GM03348 (cell line): ENCODE data around the gene ENTPD6.
A peak's percentile ranks its signal among the peaks of the same experiment; 100 is the strongest.
"Not testable (repeated sequence)": the region's sequence is repeated elsewhere in the genome, so short reads cannot be mapped to it uniquely, and the experiment has no call there.

Experiments
- DNase-seq: peaks from one replicate; pipeline ENCODE4 v3.0.0; 2012; ENCODE audit warnings: low spot score

Gene ENTPD6

DNA sequence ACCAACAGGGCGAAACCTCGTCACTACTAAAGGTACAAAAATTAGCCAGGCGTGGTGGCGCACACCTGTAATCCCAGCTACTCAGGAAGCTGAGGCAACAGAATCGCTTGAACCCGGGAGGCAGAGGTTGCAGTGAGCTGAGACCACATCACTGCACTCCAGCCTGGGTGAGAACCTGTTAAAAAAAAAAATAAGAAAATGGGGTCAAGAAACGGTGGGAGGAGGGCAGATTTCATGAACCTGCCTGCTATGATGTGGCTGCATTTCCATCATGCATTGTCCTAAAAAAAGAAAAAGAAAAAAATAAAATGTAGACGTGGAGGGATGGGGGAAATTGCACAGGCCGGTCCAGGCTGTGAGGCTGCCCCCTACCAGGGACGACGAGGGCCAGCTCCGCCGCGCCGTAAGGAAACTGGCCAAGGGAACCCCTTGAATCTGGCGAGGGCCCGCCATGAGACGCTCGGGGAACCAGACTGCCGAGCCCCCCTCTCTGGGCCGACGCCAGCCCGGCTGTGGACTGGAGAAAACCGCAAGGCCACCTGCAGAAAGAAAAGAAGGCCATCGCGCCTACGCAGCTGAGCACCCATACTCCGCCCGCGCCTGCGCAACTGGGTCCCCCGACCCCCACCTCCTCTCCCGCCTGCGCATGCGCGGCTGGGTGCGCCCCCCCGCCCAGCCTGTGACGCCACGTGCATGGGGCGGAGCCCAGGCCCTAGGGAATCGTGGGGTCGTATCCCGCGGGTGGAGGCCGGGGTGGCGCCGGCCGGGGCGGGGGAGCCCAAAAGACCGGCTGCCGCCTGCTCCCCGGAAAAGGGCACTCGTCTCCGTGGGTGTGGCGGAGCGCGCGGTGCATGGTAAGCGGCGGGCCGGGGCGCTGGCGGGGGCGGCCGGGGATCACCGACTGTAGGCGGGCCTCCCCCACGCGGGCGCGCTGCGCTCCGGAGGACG lies at the start of gene ENTPD6:
Gene ENTPD6 (plus strand): TSS at position 699 of the 948 bp plus-strand sequence. CDS start 10,825 bp downstream, outside the sequence.
- DNase-seq = peak; percentile 100

DNA sequence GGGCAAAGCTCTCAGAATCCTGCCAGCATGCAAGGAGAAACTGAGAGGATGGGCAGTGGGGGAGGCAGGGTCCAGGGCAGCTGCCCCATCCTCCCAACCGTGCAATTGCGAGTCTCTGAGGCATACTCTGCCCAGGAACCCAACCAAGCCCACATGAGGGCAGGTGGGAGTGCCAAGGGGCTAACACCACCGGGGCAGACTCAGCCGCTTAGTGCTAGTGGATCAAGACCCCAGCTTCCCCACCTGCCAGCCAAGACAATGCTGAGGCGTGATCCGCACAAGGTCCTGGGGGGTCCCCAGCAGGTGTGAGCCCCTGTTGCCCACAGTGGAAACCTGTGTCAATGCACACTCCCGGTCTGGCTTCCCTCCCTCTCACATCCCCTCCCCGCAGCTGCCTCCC lies 48.5 kb upstream of the ENTPD6 start:
- DNase-seq = no peak

DNA sequence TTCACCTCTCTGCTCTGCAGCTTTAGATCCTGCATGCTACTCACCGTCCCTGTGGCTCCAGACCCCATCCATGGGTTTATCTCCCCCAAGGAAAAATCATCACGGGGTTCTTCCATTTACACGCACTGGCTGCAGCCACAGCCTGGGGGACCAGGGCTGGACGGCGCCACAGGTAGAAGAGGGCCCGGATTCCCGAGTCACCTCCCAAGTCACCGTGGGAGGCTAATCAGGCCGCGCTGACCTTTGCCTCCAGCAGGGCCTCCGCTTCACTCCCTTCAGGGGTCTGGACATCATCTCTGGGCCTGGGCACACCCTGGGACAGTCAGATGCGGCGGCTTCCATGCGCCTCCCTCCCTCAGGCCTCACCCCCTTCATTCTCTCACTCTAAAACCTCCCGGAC lies 47.8 kb upstream of the ENTPD6 start:
- DNase-seq = no peak

DNA sequence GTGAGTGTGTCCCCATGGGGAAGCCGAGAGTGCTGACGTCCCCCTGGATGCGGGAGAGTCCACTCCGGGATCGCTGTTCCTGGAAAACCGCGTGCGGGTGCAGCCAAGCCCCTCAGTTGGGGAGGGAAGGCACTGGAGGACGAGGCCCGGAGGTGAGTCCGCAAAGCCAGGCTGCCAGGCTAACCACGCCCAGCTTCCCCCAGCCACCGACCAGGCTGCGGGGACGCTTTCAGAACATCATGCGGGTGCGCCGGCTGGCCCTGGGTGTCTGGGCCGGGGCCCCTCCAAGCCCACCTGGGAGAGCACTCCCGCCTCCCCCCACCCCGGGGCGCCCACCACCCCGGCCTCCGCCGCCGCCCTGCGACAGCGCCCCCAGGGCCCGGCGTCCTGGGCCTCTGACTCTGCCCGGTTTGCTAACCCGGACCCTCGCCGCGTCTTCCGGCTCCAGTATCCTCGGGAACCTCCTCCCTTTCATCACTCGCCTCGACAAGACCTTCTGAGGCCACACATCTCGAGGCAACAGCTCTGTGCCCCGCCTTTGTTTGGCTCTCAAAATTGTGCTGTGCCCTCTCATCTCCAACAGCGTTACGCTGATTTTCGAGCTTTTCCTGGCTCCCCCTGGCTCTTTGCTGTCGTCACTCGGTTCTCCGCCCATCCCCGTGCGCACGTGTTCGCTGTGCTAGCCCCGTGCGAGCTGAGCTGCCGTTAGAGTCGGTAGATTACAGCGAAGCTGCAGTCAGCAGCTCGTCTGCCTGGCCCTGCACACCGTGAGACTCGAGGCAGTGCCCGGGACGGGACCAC lies 47.1 kb upstream of the ENTPD6 start:
- peak; percentile 50 for DNase-seq

DNA sequence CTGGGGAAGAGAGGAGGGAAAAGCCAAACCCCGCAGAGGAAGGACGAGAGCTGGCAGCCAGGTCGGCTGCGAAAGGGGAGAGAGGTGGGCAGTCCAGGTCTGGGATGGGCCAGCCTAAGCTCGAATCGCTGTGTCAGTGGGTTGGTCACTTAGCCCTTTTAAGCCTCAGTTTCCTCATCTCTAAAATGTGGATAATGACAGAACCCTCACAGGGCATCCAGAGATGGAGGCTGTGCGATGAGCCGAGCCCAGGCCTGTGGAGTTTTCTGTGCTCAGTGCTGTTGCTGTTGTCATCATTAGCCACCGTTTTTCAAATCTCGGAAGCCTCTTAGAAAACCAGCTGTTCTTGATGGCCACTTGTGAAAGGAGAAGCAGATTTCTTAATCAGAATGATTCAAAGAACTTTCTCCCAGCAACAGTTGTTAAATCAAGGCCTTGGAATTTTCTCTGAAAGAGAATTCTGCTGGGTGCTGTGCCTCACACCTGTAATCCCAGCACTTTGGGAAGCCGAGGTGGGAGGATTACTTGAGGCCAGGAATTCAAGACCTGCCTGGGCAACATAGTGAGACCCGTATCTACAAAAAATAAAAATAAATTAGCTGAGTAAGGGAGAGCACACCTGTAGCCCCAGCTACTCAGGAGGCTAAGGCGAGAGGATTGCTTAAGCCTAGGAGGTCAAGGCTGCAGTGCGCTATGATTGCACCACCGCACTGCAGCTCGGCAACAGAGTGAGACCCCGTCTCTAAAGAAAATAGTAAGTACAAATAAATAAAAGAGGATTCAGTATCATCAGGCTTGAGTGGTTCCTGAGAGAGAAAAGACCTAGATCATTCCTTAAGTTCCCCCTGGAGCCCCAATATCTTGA lies 46.3 kb upstream of the ENTPD6 start:
- DNase-seq = no peak

- DNase-seq = no peak
These were observed 45.5 kb upstream of the ENTPD6 start for GRCh38 chr20:25150016-25150415.

- no peak for DNase-seq
These were observed 37.5 kb upstream of the ENTPD6 start for GRCh38 chr20:25158043-25158442.

DNA sequence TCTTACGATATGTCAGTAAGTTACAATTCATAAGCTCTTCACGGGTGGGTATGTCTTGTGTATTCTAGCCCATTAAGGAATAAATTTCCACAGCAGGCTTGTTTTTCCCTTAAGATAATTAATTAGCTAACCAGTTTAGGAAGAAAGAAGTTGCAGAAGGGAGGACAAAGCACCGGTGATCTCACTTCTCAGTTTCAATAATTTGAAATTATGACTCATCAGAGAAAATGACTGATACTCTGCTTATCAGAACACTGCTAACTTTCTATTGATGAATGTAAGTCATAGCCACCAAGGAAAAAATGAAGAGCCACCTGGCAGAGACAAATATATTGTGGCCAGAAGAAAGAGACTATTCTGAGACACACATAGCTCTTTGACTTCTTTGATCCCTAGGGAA lies 35.0 kb upstream of the ENTPD6 start:
- DNase-seq = no peak

DNA sequence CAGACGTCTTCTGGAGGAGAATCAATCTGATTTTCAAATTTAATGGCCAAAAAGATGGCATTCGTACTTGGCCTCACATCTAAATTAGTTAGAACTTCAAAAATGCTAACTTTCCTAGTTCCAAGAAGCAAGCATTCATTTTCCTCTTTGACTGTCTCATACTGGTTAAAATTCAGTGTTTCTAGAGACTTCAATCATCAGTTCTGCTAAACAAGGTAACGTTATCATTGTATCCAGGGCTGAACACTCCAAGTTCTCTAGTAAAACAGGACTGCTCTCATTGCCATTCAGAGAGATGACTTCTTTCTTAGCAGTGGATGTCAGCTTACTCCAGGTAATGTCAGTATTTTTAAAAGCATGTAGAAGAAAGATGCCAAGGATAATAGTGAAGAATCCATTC lies 34.6 kb upstream of the ENTPD6 start:
- DNase-seq = no peak

- DNase-seq = no peak
These were observed 30.4 kb upstream of the ENTPD6 start for GRCh38 chr20:25165128-25165527.

- not testable (repeated sequence) for DNase-seq
These were observed 29.3 kb upstream of the ENTPD6 start for GRCh38 chr20:25166105-25166782.

GRCh38 chr20:25173321-25173720 lies 22.2 kb upstream of the ENTPD6 start:
- DNase-seq = no peak

- no peak for DNase-seq
These were observed 21.6 kb upstream of the ENTPD6 start for GRCh38 chr20:25173886-25174308.

DNA sequence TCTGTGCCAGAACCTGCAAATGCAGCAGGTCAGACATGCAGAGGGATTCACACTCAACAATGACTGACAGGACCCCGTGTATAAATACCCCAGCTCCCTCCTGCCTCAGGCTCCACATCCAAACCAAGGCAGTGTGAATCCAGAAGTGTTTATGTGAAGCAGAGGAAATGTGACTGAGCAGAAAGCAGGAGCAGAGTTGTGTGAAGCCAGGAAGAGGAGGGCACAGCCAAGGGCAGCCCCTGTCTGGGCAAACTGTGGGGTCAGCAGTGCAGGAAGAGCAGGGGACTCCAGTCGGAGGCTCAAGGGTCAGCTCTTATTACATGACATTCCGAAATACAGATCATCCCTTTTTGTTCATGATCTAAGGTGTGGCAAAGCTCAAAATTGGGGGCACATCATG lies 19.3 kb upstream of the ENTPD6 start:
- no peak for DNase-seq

- no peak for DNase-seq
These were observed 17.6 kb upstream of the ENTPD6 start for GRCh38 chr20:25177890-25178321.

- peak; percentile 71 for DNase-seq
These were observed 16.7 kb upstream of the ENTPD6 start for GRCh38 chr20:25178563-25179438.

GRCh38 chr20:25179439-25180089 lies 15.9 kb upstream of the ENTPD6 start:
- DNase-seq = no peak

- DNase-seq = not testable (repeated sequence)
These were observed 11.1 kb upstream of the ENTPD6 start for GRCh38 chr20:25184391-25184790.

DNA sequence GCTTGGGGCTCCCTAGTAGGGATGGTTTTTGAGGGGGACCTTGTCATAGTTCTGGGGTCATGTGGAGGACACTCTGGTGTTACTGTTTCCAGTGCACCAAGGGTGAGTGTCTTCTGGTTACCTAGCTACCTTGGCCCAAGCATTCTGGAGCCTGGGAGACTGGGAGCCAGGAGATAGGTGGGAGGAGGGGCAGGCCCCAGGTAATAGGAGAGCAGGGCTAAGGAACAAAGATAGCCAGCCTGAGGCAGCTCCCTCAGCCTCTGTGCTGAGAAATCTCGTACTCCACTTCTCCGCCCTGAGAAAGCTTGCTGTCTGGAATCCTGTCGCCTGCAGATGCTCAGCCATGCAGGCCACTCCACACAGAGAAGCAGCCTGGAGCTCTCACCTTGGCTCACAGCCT lies 8.3 kb upstream of the ENTPD6 start:
- no peak for DNase-seq

DNA sequence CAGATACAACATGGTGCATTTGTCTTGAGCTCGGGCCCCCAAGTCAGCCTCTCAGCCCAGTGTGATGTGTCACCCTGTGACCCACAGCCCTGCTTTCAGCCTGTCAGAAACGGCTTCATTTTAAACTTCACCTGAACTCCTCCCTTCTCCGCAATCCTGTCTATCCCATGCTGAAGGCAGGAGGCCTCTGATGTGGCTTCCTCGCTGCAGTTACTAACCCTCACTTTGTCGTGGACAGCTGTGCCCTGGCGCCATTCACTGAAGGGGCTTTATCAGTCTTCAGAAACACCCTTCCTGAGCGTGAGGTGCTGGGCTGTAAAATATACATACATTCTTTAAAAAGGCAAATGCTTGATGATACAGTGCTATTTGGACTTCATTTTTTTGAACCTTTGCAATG lies 7.9 kb upstream of the ENTPD6 start:
- DNase-seq = no peak
